GM12873 (cell line): ENCODE results near the gene HS3ST2.

ENCODE experiments used
- TF ChIP-seq, protein P1 (sequence below): IDR thresholded peaks from 2 replicates; pipeline ENCODE4 v1.5.1; 2012; ENCODE audit warnings: low read depth, mild to moderate bottlenecking, moderate library complexity, low read length, control low read depth; ENCODE audit not compliant: insufficient read depth; ENCODE audit errors: missing control alignments

HS3ST2 gene

DNA sequence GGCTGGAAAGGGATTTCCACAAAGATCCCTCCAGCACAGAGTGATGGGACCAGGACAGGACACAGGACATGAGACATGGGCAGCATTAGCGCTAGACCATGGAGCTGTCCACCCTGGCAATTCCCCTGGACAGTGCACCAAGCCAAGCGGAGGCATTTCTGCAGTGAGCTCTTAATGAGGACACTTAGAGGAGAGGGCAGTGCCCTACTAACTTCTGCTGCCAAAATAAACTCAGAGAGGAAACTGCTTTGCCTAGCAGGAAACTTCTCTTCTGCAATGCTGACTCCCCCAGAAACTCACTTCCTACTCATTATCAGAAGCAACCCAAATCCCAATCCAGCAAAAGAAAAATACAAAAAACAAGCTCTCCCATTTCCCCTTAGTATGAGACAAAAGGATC, 119.2 kb downstream of the HS3ST2 start:
- TF ChIP-seq, protein P1, sequence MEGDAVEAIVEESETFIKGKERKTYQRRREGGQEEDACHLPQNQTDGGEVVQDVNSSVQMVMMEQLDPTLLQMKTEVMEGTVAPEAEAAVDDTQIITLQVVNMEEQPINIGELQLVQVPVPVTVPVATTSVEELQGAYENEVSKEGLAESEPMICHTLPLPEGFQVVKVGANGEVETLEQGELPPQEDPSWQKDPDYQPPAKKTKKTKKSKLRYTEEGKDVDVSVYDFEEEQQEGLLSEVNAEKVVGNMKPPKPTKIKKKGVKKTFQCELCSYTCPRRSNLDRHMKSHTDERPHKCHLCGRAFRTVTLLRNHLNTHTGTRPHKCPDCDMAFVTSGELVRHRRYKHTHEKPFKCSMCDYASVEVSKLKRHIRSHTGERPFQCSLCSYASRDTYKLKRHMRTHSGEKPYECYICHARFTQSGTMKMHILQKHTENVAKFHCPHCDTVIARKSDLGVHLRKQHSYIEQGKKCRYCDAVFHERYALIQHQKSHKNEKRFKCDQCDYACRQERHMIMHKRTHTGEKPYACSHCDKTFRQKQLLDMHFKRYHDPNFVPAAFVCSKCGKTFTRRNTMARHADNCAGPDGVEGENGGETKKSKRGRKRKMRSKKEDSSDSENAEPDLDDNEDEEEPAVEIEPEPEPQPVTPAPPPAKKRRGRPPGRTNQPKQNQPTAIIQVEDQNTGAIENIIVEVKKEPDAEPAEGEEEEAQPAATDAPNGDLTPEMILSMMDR, result no peak

DNA sequence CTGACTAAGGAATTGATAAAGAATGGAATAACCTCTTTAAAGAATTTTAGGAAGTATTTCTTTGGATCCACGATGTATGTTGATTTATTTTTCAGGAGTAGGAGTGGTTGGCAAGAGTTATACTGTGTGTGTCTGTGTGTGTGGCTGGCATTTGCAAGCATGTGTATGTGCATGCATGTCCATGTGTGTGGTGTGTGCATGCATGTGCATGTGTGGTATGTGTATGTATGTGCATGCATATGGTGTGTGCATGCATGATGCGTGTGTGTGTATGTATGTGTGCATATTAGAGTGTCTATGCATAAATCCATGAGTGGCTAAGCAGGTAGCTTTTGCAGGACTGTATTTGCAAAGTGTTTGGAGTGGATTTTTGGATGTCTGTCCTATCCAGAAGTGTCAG, 120.8 kb downstream of the HS3ST2 start:
- TF ChIP-seq, protein P1, result no peak

DNA sequence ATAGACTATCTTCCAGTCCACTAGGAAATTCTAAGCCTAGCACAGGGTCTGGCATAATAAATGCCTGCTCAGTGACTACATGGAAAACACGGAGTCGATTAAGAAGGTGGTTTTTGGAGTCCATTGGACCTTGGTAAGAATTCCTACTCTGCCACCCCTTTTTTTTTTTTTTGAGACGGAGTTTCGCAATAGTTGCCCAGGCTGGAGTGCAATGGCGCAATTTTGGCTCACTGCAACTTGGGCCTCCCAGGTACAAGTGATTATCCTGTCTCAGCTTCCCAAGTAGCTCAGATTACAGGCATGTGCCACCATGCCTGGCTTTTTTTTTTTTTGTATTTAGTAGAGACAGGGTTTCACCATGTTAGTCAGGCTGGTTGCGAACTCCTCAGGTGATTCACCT, 123.2 kb downstream of the HS3ST2 start:
- TF ChIP-seq, protein P1, result no peak

DNA sequence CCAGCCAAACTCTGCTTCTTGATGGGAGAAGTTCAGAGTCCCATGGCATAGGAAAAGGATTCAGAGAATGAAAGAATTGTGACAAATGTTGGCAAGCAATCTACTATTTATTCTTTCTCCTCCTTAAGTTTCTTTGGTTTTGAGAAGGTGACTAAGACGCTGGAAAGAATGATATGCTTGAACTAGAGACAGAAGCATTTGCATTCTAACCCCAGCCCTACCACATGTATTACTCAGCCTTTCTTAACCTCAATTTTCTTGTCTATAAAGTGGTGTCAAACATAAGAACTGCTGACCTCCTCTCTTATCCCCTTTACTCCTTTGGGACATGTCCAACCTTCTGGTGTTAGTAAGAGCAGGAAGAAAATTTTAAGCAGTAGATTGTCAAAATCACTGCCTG, 124.7 kb downstream of the HS3ST2 start:
- TF ChIP-seq, protein P1, result no peak

DNA sequence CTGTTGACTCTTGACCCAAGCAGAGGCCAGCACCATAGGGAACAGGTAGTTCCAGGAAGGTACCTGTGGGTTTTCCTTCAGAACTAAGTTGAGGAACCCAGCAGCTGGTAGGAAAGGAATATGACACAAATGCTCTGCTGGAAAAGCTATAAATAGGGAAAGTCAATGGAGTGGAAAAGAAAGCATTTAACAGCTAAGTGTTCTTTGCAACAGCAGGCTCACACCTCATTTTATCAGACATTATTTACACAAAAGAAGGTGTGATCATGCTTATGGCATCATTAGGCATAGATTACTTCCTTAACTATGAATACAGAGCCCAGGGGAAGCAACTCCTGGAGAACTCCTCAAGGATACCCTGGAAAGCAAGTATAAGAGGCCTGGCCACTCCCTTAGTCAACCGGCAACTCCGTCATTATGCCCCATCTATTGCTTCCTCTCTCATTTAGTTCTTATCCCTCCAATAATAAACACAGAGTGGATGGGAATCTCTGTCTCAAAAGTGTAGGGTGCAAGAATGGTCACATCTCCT, 128.1 kb downstream of the HS3ST2 start:
- TF ChIP-seq, protein P1, result no peak

DNA sequence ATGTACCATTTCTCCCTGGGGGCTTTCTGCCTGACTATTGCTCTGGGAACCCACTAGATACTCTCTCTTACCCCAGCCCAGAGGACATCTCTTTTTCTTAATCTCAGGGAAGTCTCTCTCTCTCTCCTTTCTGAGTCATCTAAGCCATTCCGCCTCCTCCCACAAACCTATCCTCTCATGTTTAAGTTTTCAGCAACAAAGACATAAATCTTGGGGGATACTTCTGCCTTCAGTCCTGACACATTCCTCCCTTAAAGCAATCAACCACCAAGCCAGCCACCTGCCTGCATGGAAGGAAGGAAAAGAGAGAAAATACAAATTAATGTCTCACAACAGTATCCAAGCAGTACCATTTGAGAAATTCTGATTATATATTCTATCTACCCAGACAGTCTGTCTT, 128.8 kb downstream of the HS3ST2 start:
- TF ChIP-seq, protein P1, result no peak

DNA sequence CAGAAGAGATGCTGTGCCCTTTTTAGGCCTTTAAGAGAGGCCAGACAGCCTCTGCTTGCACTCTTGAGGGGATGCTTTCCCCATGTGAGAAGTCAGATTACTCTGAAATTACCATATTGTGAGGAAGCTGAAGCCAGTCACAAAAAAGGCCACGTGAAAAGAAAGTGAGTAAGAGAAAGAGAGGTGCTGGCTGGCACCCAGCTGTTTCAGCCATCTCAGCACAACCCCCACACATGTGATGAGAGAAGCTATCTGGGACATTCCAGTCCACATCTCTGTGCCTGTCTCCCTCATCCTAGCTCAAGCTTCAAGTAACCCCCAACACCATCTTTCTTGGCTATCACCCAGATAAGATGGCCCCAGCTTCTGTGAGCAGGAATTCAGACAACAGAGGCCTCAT, 131.4 kb downstream of the HS3ST2 start:
- TF ChIP-seq, protein P1, result no peak
